Measurements from ENCODE around the gene MED13L. TPM values are rescaled to one million over a fixed set of nuclear protein-coding genes. Genes with fewer than 3 reads are reported as not detected.

MED13L gene
- total and polyA plus RNA-seq, 2 of the 4 experiments (the other 2 are of a cell fraction): 17.9 to 49.1 TPM

DNA sequence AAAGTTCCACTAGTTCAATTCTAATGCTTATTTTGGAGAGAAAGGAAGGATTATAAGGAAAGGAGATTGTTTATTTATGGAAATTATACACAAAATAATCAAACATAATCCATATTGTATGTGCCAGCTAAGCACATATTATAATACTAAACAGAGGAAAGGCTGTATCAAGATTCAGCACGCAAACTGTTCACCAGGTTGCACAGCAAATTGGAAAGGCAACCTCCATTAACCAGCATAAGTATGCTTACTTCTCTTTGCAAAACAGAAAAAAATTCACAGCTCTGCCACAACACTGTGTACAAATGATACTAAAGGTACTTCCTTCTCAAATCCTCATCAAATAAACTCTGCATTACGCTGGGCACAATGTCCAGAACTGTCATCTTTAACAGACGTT, 146.3 kb downstream of the MED13L start:
- Histone ChIP-seq H3K14ac (replicated peaks; ENCODE audit: low read depth, low read length) (no peak overlapping the region), H3K79me1 (ENCODE audit: low read depth in 1 of 2, low read length in 2 of 2) (peaks cover 28 to 68% of the 10 kb centered on the region in 2 experiments; a peak in 3 of 4 replicates), H3K27me3 (ENCODE audit: control insufficient read depth, insufficient read depth, low read length) (no peaks in the 10 kb centered on the region), H2BK15ac (ENCODE audit: low read depth, low read length) (no peak overlapping the region), H4K8ac (ENCODE audit: low read depth in 2 of 2, low read length in 2 of 2) (no peak overlapping the region), H4K5ac (ENCODE audit: low read depth, low read length) (no peak overlapping the region), H3K4me1 (ENCODE audit: control insufficient read depth, insufficient read depth, low read length) (peaks cover 24% of the 10 kb centered on the region), H3K4ac (ENCODE audit: low read depth, low read length) (no peak overlapping the region), H3K4me2 (ENCODE audit: low read depth, low read length) (no peak overlapping the region), H3K23ac (ENCODE audit: low read depth, low read length) (no peak overlapping the region), H3K18ac (ENCODE audit: low read depth, low read length) (no peak overlapping the region), H4K91ac (ENCODE audit: insufficient read depth, low read depth, low read length) (no peak overlapping the region), H2BK120ac (ENCODE audit: low read depth, low read length) (no peak overlapping the region), H2BK20ac (ENCODE audit: low read depth, low read length) (peak overlapping the region; percentile 1; the same call in 1 of the 2 replicates), H3K4me3 (ENCODE audit: insufficient read depth, low read depth, low read length) (no peak overlapping the region), H3K9me3 (ENCODE audit: control insufficient read depth, insufficient read depth, low read length) (no peaks in the 10 kb centered on the region), H2AFZ (replicated peaks; ENCODE audit: low read length, poor library complexity) (no peak overlapping the region), H3K56ac (ENCODE audit: extremely low read depth, insufficient read depth, low read length) (no peak overlapping the region), H3K9me1 (ENCODE audit: insufficient read depth, low read length) (peaks cover 16% of the 10 kb centered on the region), H2BK5ac (ENCODE audit: low read depth, low read length, poor library complexity, severe bottlenecking) (no peak overlapping the region), H3K27ac (ENCODE audit: insufficient read depth, low read length) (no peak overlapping the region), H3K36me3 (ENCODE audit: control insufficient read depth, insufficient read depth, low read length) (no peaks in the 10 kb centered on the region), H2AK5ac (ENCODE audit: low read depth, low read length) (0 out of 2 replicates have a peak overlapping the region, but pooled peaks have one; percentile 2), H2AK9ac (replicated peaks; ENCODE audit: low read depth, low read length, poor library complexity) (no peak overlapping the region), H4K20me1 (ENCODE audit: insufficient read depth, low read length) (peaks cover 72% of the 10 kb centered on the region), H3K9ac (ENCODE audit: low read depth, low read length) (no peak overlapping the region)
- dilution Hi-C loops (cut with HindIII; ENCODE audit: low sequenced_read_pairs, unreplicated experiment) (no loop called here), intact Hi-C loops (cut with micrococcal nuclease) (no loop called here), in situ Hi-C loops (cut with MboI; ENCODE audit: low sequenced_read_pairs) (no loop called here)
- ChIA-PET CTCF (interaction anchor here (0.7 kb wide), 1 partner anchor 214 kb away, joined by 9 read pairs; no protein-coding TSS in a partner anchor), POLR2A (ENCODE audit: unreplicated experiment) (no interaction called here)
- TF ChIP-seq, protein P1, sequence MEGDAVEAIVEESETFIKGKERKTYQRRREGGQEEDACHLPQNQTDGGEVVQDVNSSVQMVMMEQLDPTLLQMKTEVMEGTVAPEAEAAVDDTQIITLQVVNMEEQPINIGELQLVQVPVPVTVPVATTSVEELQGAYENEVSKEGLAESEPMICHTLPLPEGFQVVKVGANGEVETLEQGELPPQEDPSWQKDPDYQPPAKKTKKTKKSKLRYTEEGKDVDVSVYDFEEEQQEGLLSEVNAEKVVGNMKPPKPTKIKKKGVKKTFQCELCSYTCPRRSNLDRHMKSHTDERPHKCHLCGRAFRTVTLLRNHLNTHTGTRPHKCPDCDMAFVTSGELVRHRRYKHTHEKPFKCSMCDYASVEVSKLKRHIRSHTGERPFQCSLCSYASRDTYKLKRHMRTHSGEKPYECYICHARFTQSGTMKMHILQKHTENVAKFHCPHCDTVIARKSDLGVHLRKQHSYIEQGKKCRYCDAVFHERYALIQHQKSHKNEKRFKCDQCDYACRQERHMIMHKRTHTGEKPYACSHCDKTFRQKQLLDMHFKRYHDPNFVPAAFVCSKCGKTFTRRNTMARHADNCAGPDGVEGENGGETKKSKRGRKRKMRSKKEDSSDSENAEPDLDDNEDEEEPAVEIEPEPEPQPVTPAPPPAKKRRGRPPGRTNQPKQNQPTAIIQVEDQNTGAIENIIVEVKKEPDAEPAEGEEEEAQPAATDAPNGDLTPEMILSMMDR (conservative IDR thresholded peaks at IDR 0.05; ENCODE audit: low read depth, low read length): no peak
- TF ChIP-seq CHD1 (IDR thresholded peaks at IDR 0.05; ENCODE audit: low read depth, low read length) (no peak), SMC3 (IDR thresholded peaks at IDR 0.05; ENCODE audit: low read depth, low read length) (no peak), FOS (IDR thresholded peaks at IDR 0.05; ENCODE audit: low read depth, low read length) (no peak), RCOR1 (IDR thresholded peaks at IDR 0.05; ENCODE audit: insufficient replicate concordance, low read length) (no peak), RFX5 (IDR thresholded peaks at IDR 0.05; ENCODE audit: low read depth, low read length) (no peak), NFE2L2 (IDR thresholded peaks at IDR 0.05; ENCODE audit: low read depth, low read length) (no peak)
- TF ChIP-seq, protein P2, sequence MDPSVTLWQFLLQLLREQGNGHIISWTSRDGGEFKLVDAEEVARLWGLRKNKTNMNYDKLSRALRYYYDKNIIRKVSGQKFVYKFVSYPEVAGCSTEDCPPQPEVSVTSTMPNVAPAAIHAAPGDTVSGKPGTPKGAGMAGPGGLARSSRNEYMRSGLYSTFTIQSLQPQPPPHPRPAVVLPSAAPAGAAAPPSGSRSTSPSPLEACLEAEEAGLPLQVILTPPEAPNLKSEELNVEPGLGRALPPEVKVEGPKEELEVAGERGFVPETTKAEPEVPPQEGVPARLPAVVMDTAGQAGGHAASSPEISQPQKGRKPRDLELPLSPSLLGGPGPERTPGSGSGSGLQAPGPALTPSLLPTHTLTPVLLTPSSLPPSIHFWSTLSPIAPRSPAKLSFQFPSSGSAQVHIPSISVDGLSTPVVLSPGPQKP (IDR thresholded peaks at IDR 0.05; ENCODE audit: borderline replicate concordance, low read depth, low read length): no peak
- BruUV-seq (replicated peaks): no TSS peak
- DNase-seq (no peak), ATAC-seq (ENCODE audit: low read depth) (no peak)
- WGBS, 2 experiments (ENCODE audit: extremely low coverage in 2 of 2, insufficient read length in 1 of 2): no CpG with 5 or more reads among the region's 3 CpGs
